ENCODE measurements around the gene IL32. TPM values are rescaled to one million over a fixed set of nuclear protein-coding genes. Genes with fewer than 3 reads are reported as not detected.

Gene IL32
- total RNA-seq, 1 experiment from 2014 or later = 4.7 TPM

- peak; percentile 32 for TF ChIP-seq ARID4B (CRISPR knock-in tag; IDR thresholded peaks at IDR 0.05; ENCODE audit: borderline replicate concordance)
- TF ChIP-seq PRRX2 (CRISPR knock-in tag; IDR thresholded peaks at IDR 0.05) = peak; percentile 59; the same call in 1 of the 2 replicates
- peak; percentile 75; the same call in 1 of the 2 replicates for TF ChIP-seq ETV6 (CRISPR knock-in tag; IDR thresholded peaks at IDR 0.05)
- TF ChIP-seq MAX (CRISPR knock-in tag; IDR thresholded peaks at IDR 0.05) = no peak; the same call in 1 of the 2 replicates
- peak; percentile 56 for TF ChIP-seq FOXP1 (CRISPR knock-in tag; IDR thresholded peaks at IDR 0.05; ENCODE audit: borderline replicate concordance)
- TF ChIP-seq ZNF138 (CRISPR knock-in tag; conservative IDR thresholded peaks at IDR 0.05) = 0 out of 2 replicates have a peak, but pooled peaks have one; percentile 78
- TF ChIP-seq ZNF425 (CRISPR knock-in tag; conservative IDR thresholded peaks at IDR 0.05) = 0 out of 2 replicates have a peak, but pooled peaks have one; percentile 59
- 0 out of 2 replicates have a peak, but pooled peaks have one; percentile 26 for TF ChIP-seq ZNF232 (CRISPR knock-in tag; IDR thresholded peaks at IDR 0.05)
These were observed 33.3 kb downstream of the IL32 start, which contains the start of gene ZSCAN10 (continued) for GRCh38 chr16:3098459-3099394.

GRCh38 chr16:3099395-3099731, 33.9 kb downstream of the IL32 start:
- no peaks in the 10 kb centered on the region for H3K27me3 Mint-ChIP-seq (ENCODE audit: low read depth)
- TF ChIP-seq ATF1 (CRISPR knock-in tag; IDR thresholded peaks at IDR 0.05) (no peak), ERG (CRISPR knock-in tag; IDR thresholded peaks at IDR 0.05) (peak; percentile 63; the same call in 1 of the 2 replicates), USF1 (CRISPR knock-in tag; IDR thresholded peaks at IDR 0.05) (peak; percentile 75), USF2 (CRISPR knock-in tag; IDR thresholded peaks at IDR 0.05) (peak; percentile 74), FOXJ3 (CRISPR knock-in tag; IDR thresholded peaks at IDR 0.05; ENCODE audit: borderline replicate concordance) (0 out of 2 replicates have a peak, but pooled peaks have one; percentile 6)
- peaks cover 64% of the 10 kb centered on the region for H3K4me1 Mint-ChIP-seq
- POLR2A ChIA-PET = interaction anchor here (0.7 to 3.4 kb wide), 19 partner anchors 9 to 93 kb away, joined by 3 to 29 read pairs (median 6); partner anchors contain the start of genes HCFC1R1, THOC6, TNFRSF12A and ZNF213
- peak overlapping the region; percentile 93 for H3K4me3 Mint-ChIP-seq
- no peak for ATAC-seq
- peaks cover 17% of the 10 kb centered on the region for H3K36me3 Mint-ChIP-seq
- CTCF ChIA-PET = interaction anchor here (0.7 to 8.5 kb wide), 20 partner anchors 9 to 136 kb away, joined by 3 to 68 read pairs (median 4); partner anchors contain the start of genes KREMEN2, THOC6, TNFRSF12A and ZNF205
- H3K9me3 Mint-ChIP-seq = no peaks in the 10 kb centered on the region
- H3K27ac Mint-ChIP-seq = peak overlapping the region; percentile 99
- no peak for DNase-seq (ENCODE audit: low spot score)

Data from WTC11 (cell line).